DOHH2 (cell line): ENCODE results near the gene ERP27.

Source experiments
- H3F3A ChIP-seq: fragments of 200-600 bp; sonication (generic), shearing (Covaris generic); 2 replicates; pipeline ENCODE4 v1.6.0; 2016; ENCODE audit warnings: antibody characterized with exemption, mild to moderate bottlenecking; ENCODE audit not compliant: control insufficient read depth, insufficient read depth
- H3K27ac ChIP-seq: fragments of 200-600 bp; sonication (generic); 2 replicates; pipeline ENCODE4 v1.5.1; 2014; ENCODE audit warnings: low read depth, mild to moderate bottlenecking, low read length, moderate library complexity
- H3K27me3 ChIP-seq: fragments of 200-600 bp; sonication (generic); 2 replicates; pipeline ENCODE4 v1.6.1; 2014; ENCODE audit warnings: mild to moderate bottlenecking, low read length, mixed read lengths; ENCODE audit not compliant: control insufficient read depth
- H3K36me3 ChIP-seq: fragments of 200-600 bp; sonication (generic); 2 replicates; pipeline ENCODE4 v1.6.1; 2014; ENCODE audit warnings: mild to moderate bottlenecking, low read length, moderate library complexity, mixed read lengths; ENCODE audit not compliant: control insufficient read depth
- H3K4me1 ChIP-seq: fragments of 200-600 bp; sonication (generic); 2 replicates; pipeline ENCODE4 v1.6.1; 2014; ENCODE audit warnings: mild to moderate bottlenecking, low read length, mixed read lengths; ENCODE audit not compliant: control insufficient read depth
- H3K4me2 ChIP-seq: fragments of 200-600 bp; sonication (generic); 2 replicates; pipeline ENCODE4 v1.6.0; 2014; ENCODE audit warnings: mild to moderate bottlenecking, low read length, moderate library complexity
- H3K4me3 ChIP-seq: fragments of 200-600 bp; sonication (generic); 2 replicates; pipeline ENCODE4 v1.5.1; 2014; ENCODE audit warnings: mild to moderate bottlenecking, low read length, mixed read lengths
- H3K79me2 ChIP-seq: fragments of 200-600 bp; sonication (generic); 2 replicates; pipeline ENCODE4 v1.6.1; 2014; ENCODE audit warnings: mild to moderate bottlenecking, low read length, mixed read lengths; ENCODE audit not compliant: control insufficient read depth
- H3K9me2 ChIP-seq: fragments of 200-600 bp; sonication (generic); replicated peaks from 2 replicates; pipeline ENCODE4 v1.6.1; 2014; ENCODE audit warnings: mild to moderate bottlenecking, low read length, mixed read lengths; ENCODE audit not compliant: control insufficient read depth
- H3K9me3 ChIP-seq: fragments of 200-600 bp; sonication (generic); 2 replicates; pipeline ENCODE4 v1.6.1; 2014; ENCODE audit warnings: antibody characterized with exemption, low read length, mixed read lengths; ENCODE audit not compliant: control insufficient read depth, insufficient read depth
- H4K20me1 ChIP-seq: fragments of 200-600 bp; sonication (generic); 2 replicates; pipeline ENCODE4 v1.6.0; 2014; ENCODE audit warnings: low read depth, mild to moderate bottlenecking, antibody characterized with exemption, low read length, moderate library complexity; ENCODE audit not compliant: control insufficient read depth, insufficient read depth
- CTCF ChIP-seq: fragments of 200-600 bp; sonication (generic); IDR thresholded peaks from one replicate; pipeline ENCODE4 v1.5.1; 2014; ENCODE audit warnings: antibody characterized with exemption, mild to moderate bottlenecking, low read depth, low read length; ENCODE audit not compliant: poor library complexity, severe bottlenecking
- EZH2phosphoT487 ChIP-seq: fragments of 200-600 bp; sonication (generic); IDR thresholded peaks from 2 replicates; pipeline ENCODE4 v1.6.1; 2017; ENCODE audit warnings: borderline replicate concordance, mild to moderate bottlenecking, antibody characterized with exemption, low read length, moderate library complexity, mixed read lengths

Gene ERP27

GRCh38 chr12:14902465-14902864 is 35.9 kb downstream of the ERP27 start:
- TF ChIP-seq EZH2phosphoT487 (no peak), CTCF (no peak)
- no peaks in the 10 kb centered on the region for H3K36me3 ChIP-seq
- H3K27me3 ChIP-seq, result no peaks in the 10 kb centered on the region
- no peak overlapping the region for H3K27ac ChIP-seq
- no peaks in the 10 kb centered on the region for H4K20me1 ChIP-seq
- H3F3A ChIP-seq, result no peaks in the 10 kb centered on the region
- H3K4me2 ChIP-seq, result no peak overlapping the region
- H3K4me1 ChIP-seq, result no peaks in the 10 kb centered on the region
- no peak overlapping the region for H3K4me3 ChIP-seq
- no peaks in the 10 kb centered on the region for H3K9me2 ChIP-seq
- no peaks in the 10 kb centered on the region for H3K9me3 ChIP-seq
- H3K79me2 ChIP-seq, result no peaks in the 10 kb centered on the region

GRCh38 chr12:14901228-14901562 is 37.1 kb downstream of the ERP27 start:
- Histone ChIP-seq H3K9me3 (no peaks in the 10 kb centered on the region), H3K36me3 (no peaks in the 10 kb centered on the region), H3K4me2 (no peak overlapping the region), H4K20me1 (no peaks in the 10 kb centered on the region), H3K79me2 (no peaks in the 10 kb centered on the region), H3K4me1 (no peaks in the 10 kb centered on the region), H3K4me3 (no peak overlapping the region), H3K27ac (no peak overlapping the region), H3K27me3 (no peaks in the 10 kb centered on the region), H3F3A (no peaks in the 10 kb centered on the region), H3K9me2 (no peaks in the 10 kb centered on the region)
- TF ChIP-seq EZH2phosphoT487, result no peak
- no peak for TF ChIP-seq CTCF

GRCh38 chr12:14900521-14901227 is 37.7 kb downstream of the ERP27 start:
- H3K4me3 ChIP-seq, result no peak overlapping the region
- TF ChIP-seq EZH2phosphoT487, result no peak
- no peak for TF ChIP-seq CTCF
- no peaks in the 10 kb centered on the region for H3K4me1 ChIP-seq
- no peaks in the 10 kb centered on the region for H3K36me3 ChIP-seq
- no peaks in the 10 kb centered on the region for H3K9me2 ChIP-seq
- H4K20me1 ChIP-seq, result no peaks in the 10 kb centered on the region
- H3K4me2 ChIP-seq, result no peak overlapping the region
- no peaks in the 10 kb centered on the region for H3F3A ChIP-seq
- no peaks in the 10 kb centered on the region for H3K27me3 ChIP-seq
- H3K27ac ChIP-seq, result no peak overlapping the region
- no peaks in the 10 kb centered on the region for H3K9me3 ChIP-seq
- H3K79me2 ChIP-seq, result no peaks in the 10 kb centered on the region
